A673 (cell line): ENCODE results near the gene CHERP. TPM values are rescaled to one million over a fixed set of nuclear protein-coding genes. Genes with fewer than 3 reads are reported as not detected.
"Not testable (repeated sequence)": the region's sequence is repeated elsewhere in the genome, so short reads cannot be mapped to it uniquely, and the experiment has no call there.

Experiments used
- BruUV-seq: library from RNA; stranded (reverse); fragments of 400-500 nt; replicated peaks from 2 replicates; lab custom pipeline; 2021; lab: Mats Ljungman, UMichigan
- CTCF ChIA-PET: fragments of 300-600 bp; sonication (Branson Sonifier 250); formaldehyde crosslinking; loops from one replicate; lab custom pipeline; 2022; ENCODE audit warnings: antibody characterized with exemption; lab: Charles Lee
- POLR2A ChIA-PET: fragments of 300-600 bp; sonication (Branson Sonifier 250); formaldehyde crosslinking; loops from one replicate; lab custom pipeline; 2022; ENCODE audit warnings: antibody characterized with exemption; ENCODE audit not compliant: low non-redundant PET; lab: Charles Lee
- DNase-seq: peaks from one replicate; pipeline ENCODE4 v3.0.0-alpha.2; 2015; ENCODE audit warnings: low spot score
- H3K27ac ChIP-seq: fragments of 200-600 bp; sonication (generic); 2 replicates; pipeline ENCODE4 v1.5.1; 2016; ENCODE audit warnings: mixed run types, low read depth, mild to moderate bottlenecking, mixed read lengths, antibody characterized with exemption, low read length; ENCODE audit not compliant: poor library complexity, severe bottlenecking
- H3K27me3 ChIP-seq: fragments of 200-600 bp; sonication (generic); replicated peaks from 2 replicates; pipeline ENCODE4 v1.6.1; 2017; ENCODE audit warnings: mixed run types, low read depth, mild to moderate bottlenecking, mixed read lengths, antibody characterized with exemption, low read length; ENCODE audit not compliant: insufficient read depth, poor library complexity
- H3K36me3 ChIP-seq: fragments of 200-600 bp; sonication (generic); 2 replicates; pipeline ENCODE4 v1.6.1; 2016; ENCODE audit warnings: mixed run types, mild to moderate bottlenecking, mixed read lengths, antibody characterized with exemption, low read length; ENCODE audit not compliant: insufficient read depth, poor library complexity, severe bottlenecking
- H3K4me1 ChIP-seq: fragments of 200-600 bp; sonication (generic); 2 replicates; pipeline ENCODE4 v1.6.1; 2017; ENCODE audit warnings: mixed run types, mild to moderate bottlenecking, mixed read lengths, antibody characterized with exemption, low read length; ENCODE audit not compliant: insufficient read depth, poor library complexity, severe bottlenecking
- H3K4me3 ChIP-seq: fragments of 200-600 bp; sonication (generic); 2 replicates; pipeline ENCODE4 v1.5.1; 2016; ENCODE audit warnings: low read depth, mixed run types, mild to moderate bottlenecking, mixed read lengths, low read length; ENCODE audit not compliant: poor library complexity, severe bottlenecking
- H3K9me3 ChIP-seq: fragments of 200-600 bp; sonication (generic); 2 replicates; pipeline ENCODE4 v1.6.1; 2016; ENCODE audit warnings: mixed run types, low read depth, mild to moderate bottlenecking, mixed read lengths, antibody characterized with exemption, low read length; ENCODE audit not compliant: poor library complexity, severe bottlenecking
- CTCF ChIP-seq: fragments of 300-800, 200-600 bp; sonication (generic); conservative IDR thresholded peaks from 2 replicates; pipeline ENCODE4 v1.5.1; 2017; ENCODE audit warnings: low read depth, mild to moderate bottlenecking, antibody characterized with exemption, low read length, moderate library complexity, mixed read lengths
- EZH2 ChIP-seq: fragments of 200-600 bp; sonication (generic); IDR thresholded peaks from 2 replicates; pipeline ENCODE4 v1.6.1; 2017; ENCODE audit warnings: borderline replicate concordance, low read depth, mild to moderate bottlenecking, mixed read lengths, antibody characterized with exemption, low read length; ENCODE audit not compliant: poor library complexity, severe bottlenecking
- intact Hi-C: fragments of 100-400 bp; cut with micrococcal nuclease; formaldehyde crosslinking; loops from one replicate; pipeline ENCODE4 v1.10.0; 2022; ENCODE audit not compliant: unreplicated experiment
- total RNA-seq: library from RNA; stranded (reverse); gene quantifications from 2 replicates; pipeline ENCODE4 v1.2.3, GENCODE V29; 2021

The CHERP gene
- total RNA-seq, 1 experiment from 2014 or later, result 98.4 TPM

- Histone ChIP-seq H3K36me3 (peaks cover 10% of the 10 kb centered on the region), H3K9me3 (no peaks in the 10 kb centered on the region), H3K27ac (no peak overlapping the region), H3K4me1 (no peaks in the 10 kb centered on the region), H3K27me3 (no peaks in the 10 kb centered on the region), H3K4me3 (no peak overlapping the region)
- CTCF ChIA-PET, result no interaction called here
- intact Hi-C loops, result no loop called here
- TF ChIP-seq EZH2 (no peak), CTCF (no peak)
- no peak for DNase-seq
- POLR2A ChIA-PET, result no interaction called here
- BruUV-seq, result no TSS peak
These were observed 32.8 kb downstream of the CHERP start for GRCh38 chr19:16509141-16510061.

- CTCF ChIA-PET, result no interaction called here
- no peak overlapping the region for H3K4me3 ChIP-seq
- no peak for DNase-seq
- TF ChIP-seq CTCF (no peak), EZH2 (no peak)
- BruUV-seq, result no TSS peak
- intact Hi-C loops, result no loop called here
- no peaks in the 10 kb centered on the region for H3K4me1 ChIP-seq
- no peaks in the 10 kb centered on the region for H3K9me3 ChIP-seq
- H3K36me3 ChIP-seq, result peaks cover 13% of the 10 kb centered on the region
- POLR2A ChIA-PET, result no interaction called here
- no peak overlapping the region for H3K27ac ChIP-seq
- H3K27me3 ChIP-seq, result no peaks in the 10 kb centered on the region
These were observed 33.7 kb downstream of the CHERP start for GRCh38 chr19:16508546-16508945.

GRCh38 chr19:16506961-16507360 lies 35.3 kb downstream of the CHERP start:
- no peaks in the 10 kb centered on the region for H3K4me1 ChIP-seq
- peaks cover 10% of the 10 kb centered on the region for H3K36me3 ChIP-seq
- H3K27me3 ChIP-seq, result no peaks in the 10 kb centered on the region
- H3K9me3 ChIP-seq, result no peaks in the 10 kb centered on the region
- ChIA-PET POLR2A (no interaction called here), CTCF (no interaction called here)
- intact Hi-C loops, result no loop called here
- BruUV-seq, result no TSS peak
- no peak for DNase-seq
- no peak overlapping the region for H3K4me3 ChIP-seq
- TF ChIP-seq CTCF, result no peak
- TF ChIP-seq EZH2, result no peak
- no peak overlapping the region for H3K27ac ChIP-seq

GRCh38 chr19:16506161-16506560 lies 36.1 kb downstream of the CHERP start:
- POLR2A ChIA-PET, H3K4me3 ChIP-seq, CTCF ChIA-PET, H3K27ac ChIP-seq, DNase-seq, H3K4me1 ChIP-seq, H3K9me3 ChIP-seq, BruUV-seq, H3K27me3 ChIP-seq, intact Hi-C loops: not testable (repeated sequence)
- peaks cover 11% of the 10 kb centered on the region for H3K36me3 ChIP-seq
